ENCODE results near the gene DNAJC18. TPM values are rescaled to one million over a fixed set of nuclear protein-coding genes. Genes with fewer than 3 reads are reported as not detected.
"Not testable (repeated sequence)": the region's sequence is repeated elsewhere in the genome, so short reads cannot be mapped to it uniquely, and the experiment has no call there.

DNAJC18 gene
- total RNA-seq, 1 donor from 2014 or later, result 7.6 TPM

DNA sequence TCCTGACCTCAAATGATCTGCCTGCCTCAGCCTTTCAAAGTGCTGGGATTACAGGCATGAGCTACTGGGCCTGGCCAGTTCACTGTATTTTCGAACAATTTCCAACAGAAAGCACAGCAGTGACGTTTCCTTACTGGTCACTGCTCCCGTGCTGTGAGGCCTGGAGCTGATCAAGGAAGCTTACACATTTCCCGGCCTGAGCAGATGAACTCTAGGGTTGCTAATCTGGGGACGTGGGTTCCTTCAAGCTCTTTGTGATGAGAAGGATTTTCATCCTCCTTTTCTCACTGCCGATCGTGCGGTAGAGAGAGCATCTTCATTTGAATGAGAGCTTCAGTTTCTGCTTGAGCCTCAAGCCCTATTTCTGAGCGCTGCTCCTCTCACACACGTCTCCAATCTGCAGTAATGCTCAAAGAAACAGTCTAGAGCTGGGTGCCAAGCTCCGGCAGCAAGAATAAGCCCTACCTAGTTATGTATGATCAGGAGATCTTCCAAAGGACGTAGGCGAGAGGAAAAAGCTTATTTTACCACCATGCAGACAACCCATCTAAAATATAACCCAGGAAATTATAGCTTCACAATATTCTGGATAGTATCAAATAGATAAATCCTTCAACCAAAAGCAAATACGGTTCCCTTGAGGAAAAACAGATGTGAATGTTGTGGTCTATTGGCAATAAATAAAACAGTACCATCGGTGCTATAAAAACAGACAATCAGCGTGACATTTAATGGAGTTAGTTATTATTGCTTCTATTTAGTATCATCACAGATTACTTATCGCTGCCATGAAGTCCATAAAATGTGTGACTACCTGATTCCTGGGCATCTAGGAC lies 28.1 kb downstream of the DNAJC18 start:
- H3K27ac ChIP-seq, result peak overlapping the region; percentile 73
- intact Hi-C loops (cut with DNase I), result no loop called here
- H3K4me1 ChIP-seq, result peaks cover 34% of the 10 kb centered on the region
- no peaks in the 10 kb centered on the region for H3K36me3 ChIP-seq
- H3K27me3 ChIP-seq, result no peaks in the 10 kb centered on the region
- TF ChIP-seq, protein P1, sequence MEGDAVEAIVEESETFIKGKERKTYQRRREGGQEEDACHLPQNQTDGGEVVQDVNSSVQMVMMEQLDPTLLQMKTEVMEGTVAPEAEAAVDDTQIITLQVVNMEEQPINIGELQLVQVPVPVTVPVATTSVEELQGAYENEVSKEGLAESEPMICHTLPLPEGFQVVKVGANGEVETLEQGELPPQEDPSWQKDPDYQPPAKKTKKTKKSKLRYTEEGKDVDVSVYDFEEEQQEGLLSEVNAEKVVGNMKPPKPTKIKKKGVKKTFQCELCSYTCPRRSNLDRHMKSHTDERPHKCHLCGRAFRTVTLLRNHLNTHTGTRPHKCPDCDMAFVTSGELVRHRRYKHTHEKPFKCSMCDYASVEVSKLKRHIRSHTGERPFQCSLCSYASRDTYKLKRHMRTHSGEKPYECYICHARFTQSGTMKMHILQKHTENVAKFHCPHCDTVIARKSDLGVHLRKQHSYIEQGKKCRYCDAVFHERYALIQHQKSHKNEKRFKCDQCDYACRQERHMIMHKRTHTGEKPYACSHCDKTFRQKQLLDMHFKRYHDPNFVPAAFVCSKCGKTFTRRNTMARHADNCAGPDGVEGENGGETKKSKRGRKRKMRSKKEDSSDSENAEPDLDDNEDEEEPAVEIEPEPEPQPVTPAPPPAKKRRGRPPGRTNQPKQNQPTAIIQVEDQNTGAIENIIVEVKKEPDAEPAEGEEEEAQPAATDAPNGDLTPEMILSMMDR (IDR thresholded peaks at IDR 0.05), result no peak
- TF ChIP-seq POLR2A (IDR thresholded peaks at IDR 0.05) (no peak), POLR2AphosphoS5 (IDR thresholded peaks at IDR 0.05; ENCODE audit: insufficient read depth in 1 of 2, low read depth in 1 of 2) (no peak)
- no peak for DNase-seq (ENCODE audit: extremely low spot score in 2 of 2)
- no peaks in the 10 kb centered on the region for H3K9me3 ChIP-seq
- H3K4me3 ChIP-seq, result no peak overlapping the region

GRCh38 chr5:139410121-139410992 lies 29.0 kb downstream of the DNAJC18 start:
- DNase-seq (ENCODE audit: extremely low spot score in 2 of 2), result no peak
- Histone ChIP-seq H3K4me3 (no peak overlapping the region), H3K27me3 (no peaks in the 10 kb centered on the region), H3K9me3 (no peaks in the 10 kb centered on the region), H3K36me3 (no peaks in the 10 kb centered on the region), H3K4me1 (peaks cover 25% of the 10 kb centered on the region), H3K27ac (peak overlapping the region; percentile 73)
- intact Hi-C loops (cut with DNase I), result no loop called here
- TF ChIP-seq POLR2A (IDR thresholded peaks at IDR 0.05) (no peak), POLR2AphosphoS5 (IDR thresholded peaks at IDR 0.05; ENCODE audit: insufficient read depth in 1 of 2, low read depth in 1 of 2) (no peak)
- TF ChIP-seq, protein P1 (IDR thresholded peaks at IDR 0.05), result no peak

GRCh38 chr5:139409116-139409515 lies 30.2 kb downstream of the DNAJC18 start:
- H3K27ac ChIP-seq; H3K27me3 ChIP-seq; DNase-seq (ENCODE audit: extremely low spot score in 2 of 2); intact Hi-C loops (cut with DNase I); H3K36me3 ChIP-seq; H3K9me3 ChIP-seq; H3K4me3 ChIP-seq: not testable (repeated sequence)
- peaks cover 22% of the 10 kb centered on the region for H3K4me1 ChIP-seq

DNA sequence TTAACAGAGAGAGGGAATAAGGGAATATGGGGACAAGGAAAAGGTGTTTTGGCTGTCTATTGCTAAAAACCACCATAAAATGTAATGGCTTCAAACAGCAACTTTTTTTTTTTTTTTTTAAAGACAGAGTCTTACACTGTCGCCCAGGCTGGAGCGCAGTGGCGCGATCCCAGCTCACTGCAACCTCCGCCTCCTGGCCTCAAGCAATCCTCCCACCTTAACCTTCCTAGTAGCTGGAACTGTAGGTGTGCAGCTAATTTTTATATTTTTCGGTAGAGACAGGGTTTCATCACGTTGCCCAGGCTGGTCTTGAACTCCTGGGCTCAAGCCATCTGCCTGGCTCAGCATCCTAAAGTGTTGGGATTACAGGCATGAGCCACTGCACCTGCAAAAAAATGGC lies 31.1 kb downstream of the DNAJC18 start:
- no peak for DNase-seq (ENCODE audit: extremely low spot score in 2 of 2)
- Histone ChIP-seq H3K27me3 (no peaks in the 10 kb centered on the region), H3K4me1 (peaks cover 22% of the 10 kb centered on the region), H3K4me3 (no peak overlapping the region), H3K27ac (no peak overlapping the region), H3K36me3 (no peaks in the 10 kb centered on the region), H3K9me3 (no peaks in the 10 kb centered on the region)
- TF ChIP-seq, protein P1 (IDR thresholded peaks at IDR 0.05), result no peak
- intact Hi-C loops (cut with DNase I), result no loop called here

DNA sequence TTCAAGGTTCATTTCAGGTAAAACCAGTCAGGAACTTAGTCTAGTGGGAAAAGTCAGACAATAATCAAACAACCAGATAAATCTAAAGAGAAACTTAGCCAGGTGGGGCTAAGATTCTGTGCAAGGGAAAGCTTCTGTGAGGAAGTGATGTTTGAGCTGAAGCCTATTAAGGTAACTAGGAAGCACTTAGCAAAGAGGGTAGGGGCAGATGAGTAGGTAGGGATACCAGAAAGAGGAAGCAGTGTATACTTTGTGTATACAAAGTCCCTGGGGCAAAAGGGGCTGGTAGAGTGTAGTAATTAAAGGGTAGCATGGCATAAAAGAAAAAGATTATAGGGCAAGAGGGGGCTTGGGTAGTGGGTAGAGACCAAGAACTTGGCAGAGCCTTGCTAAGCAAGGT lies 31.8 kb downstream of the DNAJC18 start:
- peaks cover 26% of the 10 kb centered on the region for H3K4me1 ChIP-seq
- intact Hi-C loops (cut with DNase I), result no loop called here
- no peaks in the 10 kb centered on the region for H3K36me3 ChIP-seq
- DNase-seq (ENCODE audit: extremely low spot score in 2 of 2), result no peak
- no peak overlapping the region for H3K4me3 ChIP-seq
- H3K27ac ChIP-seq, result no peak overlapping the region
- TF ChIP-seq POLR2AphosphoS5 (IDR thresholded peaks at IDR 0.05; ENCODE audit: insufficient read depth in 1 of 2, low read depth in 1 of 2) (no peak), POLR2A (IDR thresholded peaks at IDR 0.05) (no peak)
- no peaks in the 10 kb centered on the region for H3K9me3 ChIP-seq
- no peaks in the 10 kb centered on the region for H3K27me3 ChIP-seq

GRCh38 chr5:139406963-139407362 lies 32.4 kb downstream of the DNAJC18 start:
- intact Hi-C loops (cut with DNase I), result no loop called here
- Histone ChIP-seq H3K36me3 (no peaks in the 10 kb centered on the region), H3K9me3 (no peaks in the 10 kb centered on the region), H3K4me3 (no peak overlapping the region), H3K4me1 (peaks cover 26% of the 10 kb centered on the region), H3K27me3 (no peaks in the 10 kb centered on the region), H3K27ac (no peak overlapping the region)
- no peak for DNase-seq (ENCODE audit: extremely low spot score in 2 of 2)
- TF ChIP-seq, protein P1 (IDR thresholded peaks at IDR 0.05), result no peak
- TF ChIP-seq POLR2A (IDR thresholded peaks at IDR 0.05) (no peak), POLR2AphosphoS5 (IDR thresholded peaks at IDR 0.05; ENCODE audit: insufficient read depth in 1 of 2, low read depth in 1 of 2) (no peak)

All from vagina (tissue), 2 donors.